ENCODE data around the gene PSMD2.
A peak's percentile ranks its signal among the peaks of the same experiment; 100 is the strongest.
"Not testable (repeated sequence)": the region's sequence is repeated elsewhere in the genome, so short reads cannot be mapped to it uniquely, and the experiment has no call there.

PSMD2 gene

DNA sequence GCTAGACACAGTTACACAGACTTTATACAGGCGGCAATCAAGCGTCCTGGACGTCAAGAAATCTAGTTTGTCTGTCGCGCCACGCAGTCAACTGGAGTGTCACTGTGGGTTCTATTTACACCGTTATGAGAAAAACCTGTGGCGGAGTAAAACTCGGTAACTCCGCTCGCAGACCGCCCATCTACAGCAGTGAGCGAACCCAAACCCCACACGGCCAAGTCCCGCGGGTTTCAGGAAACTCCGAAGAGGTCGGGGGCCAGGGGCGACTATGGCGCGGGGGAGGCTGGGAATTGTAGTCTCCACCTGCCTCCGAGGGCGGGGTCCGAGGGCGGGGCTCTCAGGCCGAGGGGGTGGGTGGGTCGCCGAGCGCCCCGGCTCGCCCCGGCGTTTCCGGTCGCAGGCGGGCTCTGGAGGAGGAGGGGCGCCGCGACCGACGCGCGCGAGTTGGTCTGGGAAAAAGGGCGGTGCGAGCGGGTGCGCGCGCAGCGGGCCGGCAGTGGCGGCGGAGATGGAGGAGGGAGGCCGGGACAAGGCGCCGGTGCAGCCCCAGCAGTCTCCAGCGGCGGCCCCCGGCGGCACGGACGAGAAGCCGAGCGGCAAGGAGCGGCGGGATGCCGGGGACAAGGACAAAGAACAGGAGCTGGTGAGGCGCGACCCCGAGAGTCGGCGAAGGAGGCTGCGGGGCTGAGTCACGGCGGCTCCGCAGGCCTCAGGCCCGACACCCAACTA lies at the start of gene PSMD2:
Gene PSMD2, plus strand, starts transcription at position 483 of the 729 bp plus-strand sequence. Its CDS starts 26 bp downstream, at position 509.
- no peak for FAIRE-seq

- peak; percentile 77 for FAIRE-seq
These were observed 49.5 kb upstream of the PSMD2 start, which contains the start of gene EEF1AKMT4 for GRCh38 chr3:184249412-184250166. EEF1AKMT4 (plus strand) TSS chr3:184249672; CDS start chr3:184249695, 23 bp downstream.

DNA sequence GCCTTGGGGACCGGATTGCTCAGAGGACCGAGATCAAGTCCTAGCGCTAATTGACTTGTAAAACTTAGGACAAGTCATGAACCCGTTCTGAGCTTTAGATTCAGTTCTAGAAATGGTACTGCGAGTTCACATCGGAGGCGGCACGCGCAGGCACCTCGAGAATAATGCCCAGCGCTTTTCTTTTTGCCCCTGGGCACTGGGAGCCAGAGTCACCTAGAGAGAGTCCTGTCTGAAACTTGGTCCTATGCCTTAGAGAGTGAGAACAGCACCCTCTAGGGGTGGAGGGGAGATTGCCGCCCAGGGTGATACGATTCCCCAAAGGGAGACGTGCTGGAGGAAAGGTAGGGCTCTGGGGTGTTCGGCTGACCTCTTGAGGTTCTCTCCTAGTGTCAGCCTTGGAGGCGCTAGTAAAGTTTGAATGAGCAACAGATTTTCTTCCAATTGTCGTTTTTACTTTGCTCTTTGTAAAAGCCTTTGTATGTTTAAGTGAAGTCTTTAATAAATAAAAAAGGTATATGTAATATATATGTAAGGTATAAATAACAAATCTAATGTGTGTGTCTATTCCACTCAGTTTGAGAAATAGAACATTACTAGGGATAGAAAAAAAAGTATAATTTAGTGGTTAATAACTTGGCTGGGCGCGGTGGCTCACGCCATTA lies 48.7 kb upstream of the PSMD2 start:
- FAIRE-seq, result no peak

- FAIRE-seq, result no peak
These were observed 43.6 kb upstream of the PSMD2 start for GRCh38 chr3:184255291-184256039.

GRCh38 chr3:184257083-184257915 lies 41.7 kb upstream of the PSMD2 start:
- no peak for FAIRE-seq

DNA sequence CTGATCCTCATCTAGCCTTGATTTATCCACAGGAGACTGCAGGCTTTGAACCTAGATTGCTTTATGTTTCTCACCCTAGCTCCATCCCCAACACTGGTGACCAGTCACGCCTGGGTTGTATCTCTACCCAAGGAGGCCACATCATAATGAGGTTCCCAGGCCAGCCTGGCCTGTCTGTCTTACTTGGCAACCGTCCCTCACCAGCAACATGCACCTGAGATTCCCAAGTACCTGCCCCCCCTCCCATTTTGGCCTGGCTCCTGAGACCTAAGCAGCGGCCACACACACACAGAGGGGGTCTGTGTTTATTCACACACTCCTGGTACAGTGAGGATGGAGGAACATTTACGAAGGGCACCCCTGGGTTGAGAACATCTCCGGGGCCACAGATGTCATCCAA lies 40.1 kb upstream of the PSMD2 start:
- FAIRE-seq, result no peak

DNA sequence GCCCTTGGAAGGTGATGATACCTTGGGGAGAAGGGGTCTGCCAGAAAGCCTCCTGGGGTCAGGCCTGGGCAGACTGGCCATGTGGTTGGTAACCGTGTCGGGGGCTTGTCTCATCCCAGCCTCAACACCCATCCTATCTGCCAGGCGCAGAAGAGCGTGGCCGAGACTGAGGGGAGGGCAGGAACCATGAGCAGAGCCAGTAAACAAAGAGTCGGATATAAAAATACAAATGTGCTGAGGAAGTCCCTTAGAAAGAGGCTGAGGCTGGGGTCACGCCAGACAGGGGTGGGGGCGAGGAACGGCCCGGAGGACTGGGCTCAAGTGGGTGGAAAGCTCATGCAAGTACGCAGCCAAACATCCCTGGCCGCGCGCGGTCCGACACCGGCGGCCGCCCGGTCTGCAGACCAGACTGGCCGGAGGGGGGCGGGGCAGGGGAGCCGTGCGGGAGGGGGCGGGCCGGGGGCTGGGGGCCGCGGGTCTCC lies 39.6 kb upstream of the PSMD2 start:
- no peak for FAIRE-seq

DNA sequence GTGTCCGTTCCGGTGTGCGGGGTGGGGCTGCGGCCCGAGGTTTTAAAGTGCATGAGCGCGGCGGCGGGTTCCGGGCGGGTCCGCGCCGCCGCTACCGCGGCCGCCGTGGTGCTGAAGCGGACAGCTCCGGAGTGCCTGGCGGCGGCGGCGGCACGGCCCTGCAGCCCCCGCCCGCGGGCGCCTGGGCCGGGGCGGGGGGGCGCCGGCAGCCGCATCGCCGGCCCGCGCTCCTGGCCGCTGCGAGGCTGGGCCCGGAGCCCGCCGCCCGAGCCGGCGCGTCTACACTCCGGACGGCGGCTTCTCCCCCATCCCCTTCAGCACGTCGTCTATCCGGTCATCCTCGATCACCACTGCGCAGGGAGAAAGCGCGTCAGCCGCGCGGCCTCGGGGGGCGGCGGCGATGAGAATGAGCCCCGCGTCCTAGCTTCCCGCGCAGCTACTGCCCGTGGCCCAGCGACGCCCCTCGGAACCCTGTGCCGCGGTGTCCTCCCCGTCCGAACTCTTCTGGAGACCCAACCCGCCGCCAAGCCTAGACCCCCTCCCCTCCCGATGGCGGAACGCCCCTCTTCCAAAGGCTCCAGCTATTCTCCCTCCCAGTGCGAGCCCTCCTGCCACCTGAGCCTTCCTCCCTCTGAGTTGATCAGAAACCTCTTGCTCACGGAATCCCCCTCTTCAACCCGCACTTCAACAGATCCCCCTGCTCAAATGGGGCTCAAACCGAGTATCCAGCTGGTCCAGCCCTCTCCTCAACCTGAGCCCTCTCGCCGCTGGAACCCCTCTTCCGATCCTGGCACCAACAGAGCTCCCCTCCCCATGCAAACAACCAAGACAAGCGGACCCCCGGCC lies 38.9 kb upstream of the PSMD2 start:
- no peak for FAIRE-seq

- FAIRE-seq, result no peak
These were observed 38.2 kb upstream of the PSMD2 start for GRCh38 chr3:184260724-184261269.

DNA sequence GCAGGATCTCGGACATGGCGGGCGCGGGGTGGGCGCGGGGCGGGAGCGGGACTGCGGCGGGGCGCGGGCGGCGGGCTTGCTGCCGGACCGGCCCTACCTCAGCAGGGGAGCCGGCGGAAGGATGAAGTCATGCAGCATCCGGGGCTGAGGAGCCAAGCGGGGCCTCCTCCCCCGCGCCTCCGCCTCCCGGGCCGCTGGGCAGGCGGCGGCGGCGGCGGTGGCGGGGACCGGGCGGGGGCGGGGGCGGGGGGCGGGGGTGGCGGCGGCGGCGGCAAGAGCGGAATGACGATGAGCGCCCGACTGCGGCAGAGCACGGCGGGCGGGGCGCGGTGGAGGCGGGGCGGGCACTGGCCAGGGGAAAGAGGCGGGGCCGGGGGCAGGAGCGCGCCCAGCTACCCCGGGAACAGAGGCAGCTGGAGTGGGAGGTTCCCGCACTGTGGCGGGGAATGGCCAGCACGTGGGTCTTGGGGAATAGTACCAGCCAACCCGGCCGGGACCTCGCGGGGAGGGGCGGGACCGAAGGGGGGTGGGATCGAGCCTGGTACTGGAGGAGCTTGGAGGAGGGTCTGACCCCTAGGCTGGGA lies 37.7 kb upstream of the PSMD2 start, which contains the start of gene CAMK2N2:
Gene CAMK2N2, minus strand, starts transcription at position 284 of the 584 bp plus-strand sequence. Its CDS starts 268 bp downstream, at position 16.
- no peak for FAIRE-seq

DNA sequence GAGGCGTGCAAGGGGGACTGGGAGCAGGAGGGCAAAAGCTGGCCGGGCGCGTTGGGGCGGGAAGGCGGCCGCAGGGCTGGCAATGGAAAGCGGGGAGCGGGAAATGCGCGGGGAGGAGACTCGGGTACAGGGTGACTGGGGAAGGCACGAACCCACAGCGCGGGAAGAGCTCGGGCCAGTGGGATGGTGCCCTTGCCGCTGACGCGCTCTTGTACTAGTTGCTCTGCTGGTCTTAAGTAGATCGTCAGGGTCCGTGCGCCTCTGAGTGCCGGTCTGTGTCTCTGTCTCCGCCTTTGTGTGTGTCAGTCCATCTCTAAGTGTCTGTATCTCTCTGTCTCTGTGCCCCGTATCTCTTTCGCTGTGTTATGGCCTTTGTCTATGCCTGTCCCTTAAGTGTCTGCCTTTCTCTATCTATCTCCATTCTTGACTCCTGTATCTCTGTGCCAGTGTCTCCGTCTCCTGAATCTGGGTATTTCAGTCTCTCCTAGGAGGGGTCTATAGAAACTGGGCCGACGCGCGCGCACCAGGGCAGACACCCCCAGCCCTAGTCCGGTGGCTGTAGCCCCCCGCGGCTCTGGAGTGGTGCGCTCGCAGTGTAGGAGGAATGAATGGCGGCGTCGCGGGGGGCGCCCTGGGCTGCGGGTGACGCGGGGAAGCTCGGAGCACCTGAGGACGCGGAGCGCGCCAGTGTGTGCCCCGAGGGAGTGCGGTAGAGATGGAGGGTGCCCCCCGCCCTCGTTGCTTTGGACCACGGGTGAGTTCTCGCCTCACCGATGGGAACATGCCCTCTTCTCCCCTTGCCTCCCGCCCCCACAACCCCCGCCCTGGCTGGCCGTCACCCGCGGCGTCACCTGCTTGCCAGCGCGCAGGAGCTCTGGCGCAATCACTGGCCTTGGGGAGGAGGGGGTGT lies 36.9 kb upstream of the PSMD2 start:
- no peak for FAIRE-seq

DNA sequence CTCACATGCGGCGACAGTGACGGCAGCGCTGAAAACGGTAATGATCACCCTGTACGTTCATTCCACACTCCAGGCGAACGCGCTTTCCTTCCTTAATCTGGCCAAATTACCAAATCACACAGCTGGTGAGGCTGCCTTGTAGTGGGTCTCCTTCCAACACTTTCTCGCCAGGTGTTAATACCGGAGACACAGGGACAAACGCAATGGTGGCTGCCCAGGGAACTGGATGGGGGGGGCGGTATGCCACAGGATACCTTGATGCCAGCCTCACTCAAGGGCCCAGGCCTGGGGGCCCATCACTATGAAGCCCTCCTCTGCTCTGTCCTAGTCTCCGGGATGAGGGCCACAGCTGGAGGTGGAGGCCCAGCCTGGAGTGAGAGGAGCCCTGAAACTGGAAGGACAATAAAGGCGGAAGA lies 36.3 kb upstream of the PSMD2 start:
- no peak for FAIRE-seq

GRCh38 chr3:184267249-184267648 lies 31.8 kb upstream of the PSMD2 start:
- FAIRE-seq, result not testable (repeated sequence)

DNA sequence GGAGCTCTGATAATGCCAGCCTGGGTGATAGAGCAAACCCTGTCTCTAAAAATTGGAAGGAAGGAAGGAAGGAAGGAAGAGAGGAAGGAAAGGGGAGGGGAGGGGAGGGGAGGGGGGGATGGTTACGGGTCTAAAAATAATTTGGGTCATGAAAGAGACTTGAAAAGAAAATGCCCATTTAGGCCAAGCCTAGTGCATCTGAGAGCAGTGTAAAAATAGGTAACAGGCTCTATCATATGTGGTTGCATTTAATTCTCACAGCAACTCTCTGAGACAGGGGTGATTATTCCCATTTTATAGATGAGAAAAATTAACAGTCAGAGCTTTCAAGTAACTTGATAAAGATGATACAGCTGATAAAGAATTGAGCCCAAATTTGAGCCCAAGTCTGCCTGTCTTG lies 26.8 kb upstream of the PSMD2 start:
- FAIRE-seq, result no peak

DNA sequence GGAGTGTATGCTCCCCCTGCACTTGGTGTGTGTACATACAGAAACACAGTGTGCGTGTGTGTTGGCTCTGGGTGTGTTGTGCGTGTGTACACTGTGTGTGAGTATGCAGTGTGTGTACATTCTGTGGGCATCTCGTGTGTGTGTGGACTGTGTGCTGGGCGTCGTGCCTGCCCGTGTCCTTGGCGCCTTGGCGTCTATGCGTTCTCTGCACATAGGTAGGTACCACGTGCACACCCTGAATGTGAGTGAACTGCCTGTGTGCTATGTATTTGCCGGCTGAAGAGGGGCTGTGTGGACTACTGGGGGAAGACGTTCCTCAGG lies 23.7 kb upstream of the PSMD2 start:
- no peak for FAIRE-seq

GRCh38 chr3:184275961-184276910 lies 22.8 kb upstream of the PSMD2 start, which contains the start of gene ECE2:
ECE2 (plus strand) TSS chr3:184276022; CDS start chr3:184276154, 132 bp downstream.
- no peak for FAIRE-seq

GRCh38 chr3:184277366-184277765 lies 21.7 kb upstream of the PSMD2 start:
- FAIRE-seq, result no peak

DNA sequence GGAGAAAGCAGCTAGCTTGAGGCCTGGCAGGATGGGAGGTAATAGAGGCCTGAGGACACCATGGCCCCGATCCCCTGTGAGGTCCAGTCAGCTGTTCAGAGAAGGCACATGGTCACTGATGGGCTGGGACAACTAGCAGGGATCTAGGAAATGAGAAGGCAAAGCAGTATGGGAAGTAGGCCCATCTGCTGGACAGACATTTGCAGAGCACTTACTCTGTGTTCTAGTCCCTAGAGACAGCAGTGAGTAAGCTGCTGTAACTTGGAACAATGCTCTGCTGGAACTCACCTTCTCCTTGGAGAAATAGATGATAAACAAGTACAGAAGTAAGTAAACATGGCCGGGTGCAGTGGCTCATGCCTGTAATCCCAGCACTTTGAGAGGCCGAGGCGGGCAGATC lies 16.1 kb upstream of the PSMD2 start:
- FAIRE-seq, result no peak
